ENCODE results near the gene TENM3.

DNA sequence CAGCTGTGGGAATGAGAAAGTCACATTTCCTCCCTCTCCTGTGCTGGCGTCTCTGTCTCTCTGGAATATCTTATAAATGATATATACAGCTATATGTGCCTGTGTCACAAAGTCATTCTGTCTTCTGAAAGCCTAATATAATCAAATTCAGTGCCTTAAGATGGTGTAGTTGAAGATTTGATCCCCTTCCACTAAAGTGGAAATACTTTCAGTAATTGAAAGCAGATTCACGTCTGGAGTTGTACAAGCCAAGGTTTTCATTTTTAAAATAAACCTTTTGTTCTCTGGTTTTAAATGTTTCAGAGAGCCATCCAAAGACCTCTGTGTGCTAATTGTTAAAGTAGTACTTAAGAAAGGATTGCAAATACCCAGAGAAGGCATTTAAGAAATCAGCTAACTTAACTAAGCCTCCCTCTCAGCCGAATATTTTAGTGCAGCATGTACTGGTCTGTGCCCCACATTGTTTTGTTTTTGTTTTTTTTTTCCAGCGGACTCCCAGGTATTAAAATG, 206.8 kb downstream of the TENM3 start:
- no peak for TF ChIP-seq ZFP3 (tag by site-specific recombination; IDR thresholded peaks at IDR 0.05; ENCODE audit: low read depth)
- no peak for TF ChIP-seq ZNF132 (tag by site-specific recombination; IDR thresholded peaks at IDR 0.05; ENCODE audit: borderline replicate concordance)
- no peak for TF ChIP-seq ZNF792 (tag by site-specific recombination; IDR thresholded peaks at IDR 0.05)
- TF ChIP-seq, protein P1, sequence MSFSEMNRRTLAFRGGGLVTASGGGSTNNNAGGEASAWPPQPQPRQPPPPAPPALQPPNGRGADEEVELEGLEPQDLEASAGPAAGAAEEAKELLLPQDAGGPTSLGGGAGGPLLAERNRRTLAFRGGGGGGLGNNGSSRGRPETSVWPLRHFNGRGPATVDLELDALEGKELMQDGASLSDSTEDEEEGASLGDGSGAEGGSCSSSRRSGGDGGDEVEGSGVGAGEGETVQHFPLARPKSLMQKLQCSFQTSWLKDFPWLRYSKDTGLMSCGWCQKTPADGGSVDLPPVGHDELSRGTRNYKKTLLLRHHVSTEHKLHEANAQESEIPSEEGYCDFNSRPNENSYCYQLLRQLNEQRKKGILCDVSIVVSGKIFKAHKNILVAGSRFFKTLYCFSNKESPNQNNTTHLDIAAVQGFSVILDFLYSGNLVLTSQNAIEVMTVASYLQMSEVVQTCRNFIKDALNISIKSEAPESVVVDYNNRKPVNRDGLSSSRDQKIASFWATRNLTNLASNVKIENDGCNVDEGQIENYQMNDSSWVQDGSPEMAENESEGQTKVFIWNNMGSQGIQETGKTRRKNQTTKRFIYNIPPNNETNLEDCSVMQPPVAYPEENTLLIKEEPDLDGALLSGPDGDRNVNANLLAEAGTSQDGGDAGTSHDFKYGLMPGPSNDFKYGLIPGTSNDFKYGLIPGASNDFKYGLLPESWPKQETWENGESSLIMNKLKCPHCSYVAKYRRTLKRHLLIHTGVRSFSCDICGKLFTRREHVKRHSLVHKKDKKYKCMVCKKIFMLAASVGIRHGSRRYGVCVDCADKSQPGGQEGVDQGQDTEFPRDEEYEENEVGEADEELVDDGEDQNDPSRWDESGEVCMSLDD (tag by site-specific recombination; IDR thresholded peaks at IDR 0.05): no peak
